Measurements from ENCODE around the gene RAB31.

The RAB31 gene

GRCh38 chr18:9714266-9715087 is 6.4 kb downstream of the RAB31 start:
- DNase-seq, result no peak

- DNase-seq, result no peak
Measured at GRCh38 chr18:9715088-9715343, 6.9 kb downstream of the RAB31 start.

GRCh38 chr18:9715978-9716774 is 8.1 kb downstream of the RAB31 start:
- DNase-seq, result no peak

- no peak for DNase-seq
Measured at GRCh38 chr18:9716780-9717563, 8.9 kb downstream of the RAB31 start.

- DNase-seq, result no peak
Measured at GRCh38 chr18:9719421-9719981, 11.4 kb downstream of the RAB31 start.

- no peak for DNase-seq
Measured at GRCh38 chr18:9720327-9720726, 12.2 kb downstream of the RAB31 start.

GRCh38 chr18:9721893-9722550 is 13.9 kb downstream of the RAB31 start:
- no peak for DNase-seq

- DNase-seq, result no peak
Measured at GRCh38 chr18:9722691-9723090, 14.6 kb downstream of the RAB31 start.

- DNase-seq, result no peak
Measured at GRCh38 chr18:9724797-9725585, 16.9 kb downstream of the RAB31 start.

GRCh38 chr18:9726175-9726574 is 18.1 kb downstream of the RAB31 start:
- DNase-seq, result no peak

GRCh38 chr18:9726936-9727335 is 18.8 kb downstream of the RAB31 start:
- DNase-seq, result no peak

- DNase-seq, result no peak
Measured at GRCh38 chr18:9730786-9731185, 22.7 kb downstream of the RAB31 start.

- DNase-seq, result no peak
Measured at GRCh38 chr18:9731380-9731779, 23.3 kb downstream of the RAB31 start.

GRCh38 chr18:9732031-9732430 is 23.9 kb downstream of the RAB31 start:
- DNase-seq, result no peak

- no peak for DNase-seq
Measured at GRCh38 chr18:9734189-9734588, 26.1 kb downstream of the RAB31 start.

GRCh38 chr18:9735238-9735637 is 27.1 kb downstream of the RAB31 start:
- no peak for DNase-seq

GRCh38 chr18:9735879-9736278 is 27.8 kb downstream of the RAB31 start:
- no peak for DNase-seq

GRCh38 chr18:9736286-9736835 is 28.3 kb downstream of the RAB31 start:
- no peak for DNase-seq

- DNase-seq, result no peak
Measured at GRCh38 chr18:9737006-9737405, 28.9 kb downstream of the RAB31 start.

- DNase-seq, result no peak
Measured at GRCh38 chr18:9737472-9738121, 29.5 kb downstream of the RAB31 start.
